BLaER1 (cell line): Measurements from ENCODE around the gene PLEKHA1.

Source experiments
- H3K27ac ChIP-seq: shearing (Covaris generic); formaldehyde crosslinking; 2 replicates; pipeline ENCODE4 v1.8.1; 2022
- H3K27me3 ChIP-seq: shearing (Covaris generic); formaldehyde crosslinking; 2 replicates; pipeline ENCODE4 v1.8.1; 2022
- H3K36me3 ChIP-seq: shearing (Covaris generic); formaldehyde crosslinking; 2 replicates; pipeline ENCODE4 v1.8.1; 2022
- H3K4me1 ChIP-seq: shearing (Covaris generic); formaldehyde crosslinking; 2 replicates; pipeline ENCODE4 v1.8.1; 2022
- H3K4me2 ChIP-seq: shearing (Covaris generic); formaldehyde crosslinking; 2 replicates; pipeline ENCODE4 v1.8.1; 2022
- H3K4me3 ChIP-seq: shearing (Covaris generic); formaldehyde crosslinking; 2 replicates; pipeline ENCODE4 v1.8.1; 2022
- H3K9ac ChIP-seq: shearing (Covaris generic); formaldehyde crosslinking; 2 replicates; pipeline ENCODE4 v1.8.1; 2022
- H3K9me3 ChIP-seq: shearing (Covaris generic); formaldehyde crosslinking; 2 replicates; pipeline ENCODE4 v1.8.1; 2022
- H4K20me1 ChIP-seq: shearing (Covaris generic); formaldehyde crosslinking; 2 replicates; pipeline ENCODE4 v1.8.1; 2022
- Cebpa-rat ChIP-seq: shearing (Covaris generic); IDR thresholded peaks from 2 replicates; pipeline ENCODE4 v1.8.1; 2022

PLEKHA1 gene

DNA sequence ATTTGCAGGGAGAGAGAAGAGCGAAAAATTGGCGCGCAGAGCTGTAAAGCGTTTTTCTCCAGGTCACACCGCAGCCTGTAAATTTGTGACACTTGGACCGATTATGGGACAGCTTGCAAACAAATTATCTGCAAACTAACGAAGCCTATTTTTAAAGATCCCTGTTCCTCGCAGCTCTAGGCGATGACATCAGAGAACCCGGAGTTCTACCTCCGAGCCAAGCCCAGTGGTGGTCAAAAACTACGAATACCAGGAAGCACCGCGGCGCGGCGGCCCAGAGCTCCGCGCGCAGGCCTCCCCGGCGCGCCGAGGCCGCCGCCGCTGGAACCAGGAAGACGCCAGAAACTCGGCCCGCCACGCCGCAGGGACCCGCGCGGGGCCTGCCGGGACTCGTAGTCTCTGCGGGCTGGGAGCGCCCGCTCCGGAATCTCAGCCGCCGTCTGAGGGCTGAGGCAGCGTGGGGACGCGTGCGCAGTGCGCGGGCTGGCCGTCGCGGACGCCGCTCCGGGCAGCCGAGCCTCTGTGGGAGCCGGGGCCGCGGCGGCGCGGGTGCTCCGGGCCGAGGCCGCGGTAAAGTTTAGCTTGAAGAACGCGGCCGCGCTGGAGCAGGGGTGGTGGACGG, at the start of gene PLEKHA1:
Gene PLEKHA1 (plus strand): TSS at position 472 of the 622 bp plus-strand sequence. CDS start 18,493 bp downstream, outside the sequence.
- Histone ChIP-seq H3K9ac (peak within 1 kb of the TSS; percentile 84), H3K36me3 (no peaks in the 10 kb centered on the region; the same call in 1 of the 2 replicates), H3K27me3 (peaks cover 14% of the 10 kb centered on the region), H3K27ac (peak within 1 kb of the TSS; percentile 82), H3K4me2 (peak within 1 kb of the TSS; percentile 94), H4K20me1 (peaks cover 32% of the 10 kb centered on the region), H3K4me3 (peak within 1 kb of the TSS; percentile 94), H3K4me1 (peaks cover 16% of the 10 kb centered on the region), H3K9me3 (0 out of 2 replicates have a peak, but pooled peaks cover 1% of the 10 kb centered on the region)
- TF ChIP-seq Cebpa-rat: no peak

DNA sequence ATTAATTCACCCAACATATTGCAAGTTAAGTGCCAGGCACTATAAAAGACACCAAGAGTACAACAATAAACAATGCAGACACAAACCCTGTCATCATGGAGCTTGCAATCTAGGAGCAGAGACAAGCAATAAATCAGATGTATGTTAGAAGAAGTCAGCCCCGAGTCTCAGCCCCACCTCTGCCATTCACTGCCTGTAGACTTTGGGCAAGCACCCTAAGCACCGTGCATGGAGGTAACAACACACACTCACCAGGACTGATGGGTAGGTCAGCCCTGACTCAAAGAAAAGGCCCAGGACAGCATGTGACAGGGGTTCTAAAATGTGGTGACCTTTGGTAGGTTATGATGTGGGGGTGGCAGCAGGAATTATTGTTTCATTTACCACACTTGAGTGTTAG, 49.3 kb upstream of the PLEKHA1 start:
- H3K4me1 ChIP-seq: no peaks in the 10 kb centered on the region
- no peak overlapping the region for H3K9ac ChIP-seq
- no peaks in the 10 kb centered on the region for H4K20me1 ChIP-seq
- H3K27me3 ChIP-seq: no peaks in the 10 kb centered on the region
- H3K27ac ChIP-seq: no peak overlapping the region
- no peaks in the 10 kb centered on the region for H3K9me3 ChIP-seq
- no peak for TF ChIP-seq Cebpa-rat
- no peaks in the 10 kb centered on the region for H3K36me3 ChIP-seq
- H3K4me2 ChIP-seq: no peak overlapping the region
- no peak overlapping the region for H3K4me3 ChIP-seq

DNA sequence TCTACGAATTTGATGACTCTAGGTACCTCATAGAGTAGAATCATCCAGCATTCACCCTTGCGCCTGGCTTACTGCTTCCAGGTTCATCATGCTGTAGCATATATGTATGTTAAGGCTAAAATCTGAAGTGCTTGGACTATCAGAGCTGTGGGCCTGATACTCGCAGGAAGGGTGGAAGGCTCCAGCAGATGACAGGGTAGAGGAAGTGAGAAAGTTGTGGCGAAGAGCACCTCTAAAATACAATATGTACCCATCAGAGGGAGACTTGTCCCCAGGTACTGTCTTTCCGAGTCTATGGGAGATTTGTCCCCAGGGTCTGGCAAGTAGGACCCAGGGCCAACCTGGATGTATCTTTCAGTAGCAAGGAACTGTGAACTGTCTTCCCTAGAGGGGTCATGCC, 48.1 kb upstream of the PLEKHA1 start:
- H3K4me3 ChIP-seq: no peak overlapping the region
- H3K27ac ChIP-seq: no peak overlapping the region
- H3K4me2 ChIP-seq: no peak overlapping the region
- no peaks in the 10 kb centered on the region for H4K20me1 ChIP-seq
- H3K4me1 ChIP-seq: no peaks in the 10 kb centered on the region
- no peaks in the 10 kb centered on the region for H3K27me3 ChIP-seq
- H3K9me3 ChIP-seq: no peaks in the 10 kb centered on the region
- H3K36me3 ChIP-seq: no peaks in the 10 kb centered on the region
- H3K9ac ChIP-seq: no peak overlapping the region
- no peak for TF ChIP-seq Cebpa-rat

DNA sequence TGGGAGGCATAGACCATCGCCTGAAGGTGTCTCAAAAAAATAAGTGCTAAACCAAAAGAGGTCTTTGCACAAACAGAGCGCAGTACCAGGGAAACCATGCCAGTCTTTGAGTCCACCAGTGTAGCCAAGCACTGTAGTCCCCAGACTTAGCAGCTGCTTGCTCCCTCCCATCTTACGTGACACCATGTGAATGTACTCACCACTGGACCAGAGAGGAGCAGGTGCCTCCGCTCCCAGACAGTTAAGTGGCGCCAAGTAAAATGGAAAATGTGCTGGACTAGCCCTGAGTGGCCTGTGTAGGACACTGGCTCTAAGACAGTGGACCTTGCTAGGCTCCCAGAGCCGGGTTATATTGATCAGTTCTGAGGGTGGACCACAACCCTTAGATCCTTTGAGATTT, 47.7 kb upstream of the PLEKHA1 start:
- Histone ChIP-seq H3K36me3 (no peaks in the 10 kb centered on the region), H3K27me3 (no peaks in the 10 kb centered on the region), H3K4me1 (no peaks in the 10 kb centered on the region), H3K4me2 (no peak overlapping the region), H4K20me1 (no peaks in the 10 kb centered on the region), H3K9me3 (no peaks in the 10 kb centered on the region), H3K4me3 (no peak overlapping the region), H3K9ac (no peak overlapping the region), H3K27ac (no peak overlapping the region)
- no peak for TF ChIP-seq Cebpa-rat

DNA sequence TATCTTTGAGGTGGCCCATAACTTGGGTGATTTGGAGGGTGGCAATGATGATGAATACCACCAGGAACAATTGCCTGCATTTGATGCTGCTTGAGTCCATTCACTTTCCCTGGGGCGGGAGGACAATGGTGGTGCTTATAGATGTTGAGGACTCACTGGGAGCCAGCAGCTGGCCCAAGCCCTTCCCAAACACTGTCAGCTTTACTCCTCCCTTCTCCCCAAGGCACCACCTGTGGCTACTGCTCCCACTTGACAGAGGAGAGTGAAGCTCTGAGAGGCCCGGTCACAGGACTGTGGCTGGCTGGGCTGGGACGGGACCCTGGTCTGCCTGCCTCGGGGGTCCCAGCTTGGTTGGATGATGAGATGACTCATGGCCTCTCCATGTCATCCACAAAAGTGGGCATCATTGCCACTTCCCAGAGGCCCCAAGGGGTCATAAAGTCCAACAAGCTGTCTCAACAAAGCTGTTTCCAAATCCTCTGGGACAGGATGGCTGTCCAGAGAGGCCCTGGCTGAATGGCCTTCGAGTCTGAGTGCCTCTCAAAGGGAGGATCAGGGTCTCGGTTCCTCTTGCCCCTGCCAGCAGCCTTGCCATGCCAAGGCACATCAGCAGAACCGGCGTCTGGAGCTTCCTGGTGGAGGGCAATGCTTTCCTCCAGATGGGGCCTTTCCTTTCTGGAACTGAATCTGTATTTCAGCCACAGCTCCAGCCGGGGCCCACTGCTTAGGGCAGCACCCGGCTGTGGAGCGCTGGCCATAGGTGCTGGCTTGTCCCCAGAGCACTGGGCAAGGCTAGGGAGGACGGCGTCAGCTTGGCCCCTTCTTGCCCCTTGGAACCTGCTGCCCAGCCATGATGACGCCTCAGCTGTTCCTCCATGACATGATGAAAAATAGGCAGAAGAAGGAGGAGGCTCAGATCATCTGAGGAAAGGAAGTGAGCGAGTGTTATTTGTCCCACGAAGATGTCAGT, 47.0 kb upstream of the PLEKHA1 start:
- Histone ChIP-seq H3K4me1 (no peaks in the 10 kb centered on the region), H3K9me3 (no peaks in the 10 kb centered on the region), H3K4me3 (no peak overlapping the region), H4K20me1 (no peaks in the 10 kb centered on the region), H3K27me3 (no peaks in the 10 kb centered on the region), H3K4me2 (no peak overlapping the region), H3K9ac (no peak overlapping the region), H3K36me3 (no peaks in the 10 kb centered on the region), H3K27ac (no peak overlapping the region)
- TF ChIP-seq Cebpa-rat: no peak

DNA sequence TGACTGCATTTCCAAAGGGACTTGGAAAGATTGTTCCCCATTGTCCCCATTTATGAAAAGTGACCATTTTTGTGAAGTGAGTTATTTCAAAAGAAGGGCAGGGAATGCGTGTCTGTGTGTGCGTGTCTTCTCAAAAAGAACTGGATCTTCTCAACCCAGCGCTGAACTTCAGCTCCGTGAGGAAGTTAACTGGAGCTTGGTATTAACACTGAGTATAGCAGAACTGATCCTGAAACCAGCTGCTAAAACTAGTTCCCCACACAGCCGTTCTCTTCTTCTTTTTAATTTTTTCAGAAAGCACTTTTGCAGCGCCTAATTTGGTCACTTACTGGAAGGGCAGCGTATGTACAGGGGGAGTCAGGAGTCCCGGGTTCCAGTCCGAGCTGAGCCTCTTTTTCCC, 45.8 kb upstream of the PLEKHA1 start:
- no peak for TF ChIP-seq Cebpa-rat
- Histone ChIP-seq H3K27me3 (no peaks in the 10 kb centered on the region), H3K4me1 (no peaks in the 10 kb centered on the region), H3K4me2 (no peak overlapping the region), H3K27ac (no peak overlapping the region), H3K4me3 (no peak overlapping the region), H3K9me3 (no peaks in the 10 kb centered on the region), H3K9ac (no peak overlapping the region), H4K20me1 (no peaks in the 10 kb centered on the region), H3K36me3 (no peaks in the 10 kb centered on the region)

DNA sequence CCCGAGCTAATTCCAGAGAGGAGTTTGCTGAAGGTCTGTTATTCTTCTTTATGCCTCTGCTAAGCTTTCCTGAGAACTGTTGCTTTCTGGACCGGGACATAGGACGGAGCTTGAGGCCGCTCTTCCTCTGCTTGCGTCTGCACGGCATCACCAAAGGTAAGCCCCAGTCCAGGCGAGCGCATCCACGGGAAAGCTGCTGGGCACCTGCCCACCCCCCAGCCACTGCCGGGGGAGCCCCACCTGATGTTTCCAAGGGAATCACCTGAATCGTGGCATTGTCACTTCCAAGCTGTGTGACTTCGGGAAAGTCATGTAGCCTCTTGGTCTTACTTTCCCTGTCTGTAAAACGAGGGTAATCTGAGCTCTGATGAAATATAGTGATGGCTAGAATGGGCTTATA, 45.1 kb upstream of the PLEKHA1 start:
- Histone ChIP-seq H3K36me3 (no peaks in the 10 kb centered on the region), H3K9ac (no peak overlapping the region), H4K20me1 (no peaks in the 10 kb centered on the region), H3K4me1 (no peaks in the 10 kb centered on the region), H3K4me2 (no peak overlapping the region), H3K27ac (no peak overlapping the region), H3K27me3 (no peaks in the 10 kb centered on the region), H3K9me3 (no peaks in the 10 kb centered on the region), H3K4me3 (no peak overlapping the region)
- TF ChIP-seq Cebpa-rat: no peak

DNA sequence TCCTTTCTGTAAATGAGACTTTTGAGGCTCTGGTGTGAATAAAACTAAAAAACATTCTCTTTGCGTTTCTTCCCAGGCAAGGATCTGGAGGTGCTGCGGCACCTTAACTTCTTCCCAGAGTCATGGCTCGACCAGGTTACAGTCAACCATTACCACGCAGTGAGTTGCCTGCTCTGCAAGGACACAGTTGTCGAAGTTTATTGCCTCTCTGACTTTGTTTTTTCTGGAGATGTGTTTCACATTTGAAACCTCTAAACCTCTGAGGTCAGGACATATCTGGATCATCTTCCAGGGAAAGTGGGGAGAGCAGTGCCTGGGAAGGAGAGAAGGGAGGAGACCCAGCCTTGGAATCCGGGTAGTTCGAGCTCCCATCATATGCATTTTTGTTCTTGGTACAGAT, 43.4 kb upstream of the PLEKHA1 start:
- no peaks in the 10 kb centered on the region for H3K36me3 ChIP-seq
- no peak for TF ChIP-seq Cebpa-rat
- H3K4me3 ChIP-seq: no peak overlapping the region
- H4K20me1 ChIP-seq: no peaks in the 10 kb centered on the region
- H3K4me1 ChIP-seq: no peaks in the 10 kb centered on the region
- H3K27me3 ChIP-seq: no peaks in the 10 kb centered on the region
- H3K4me2 ChIP-seq: no peak overlapping the region
- no peak overlapping the region for H3K27ac ChIP-seq
- no peak overlapping the region for H3K9ac ChIP-seq
- no peaks in the 10 kb centered on the region for H3K9me3 ChIP-seq

DNA sequence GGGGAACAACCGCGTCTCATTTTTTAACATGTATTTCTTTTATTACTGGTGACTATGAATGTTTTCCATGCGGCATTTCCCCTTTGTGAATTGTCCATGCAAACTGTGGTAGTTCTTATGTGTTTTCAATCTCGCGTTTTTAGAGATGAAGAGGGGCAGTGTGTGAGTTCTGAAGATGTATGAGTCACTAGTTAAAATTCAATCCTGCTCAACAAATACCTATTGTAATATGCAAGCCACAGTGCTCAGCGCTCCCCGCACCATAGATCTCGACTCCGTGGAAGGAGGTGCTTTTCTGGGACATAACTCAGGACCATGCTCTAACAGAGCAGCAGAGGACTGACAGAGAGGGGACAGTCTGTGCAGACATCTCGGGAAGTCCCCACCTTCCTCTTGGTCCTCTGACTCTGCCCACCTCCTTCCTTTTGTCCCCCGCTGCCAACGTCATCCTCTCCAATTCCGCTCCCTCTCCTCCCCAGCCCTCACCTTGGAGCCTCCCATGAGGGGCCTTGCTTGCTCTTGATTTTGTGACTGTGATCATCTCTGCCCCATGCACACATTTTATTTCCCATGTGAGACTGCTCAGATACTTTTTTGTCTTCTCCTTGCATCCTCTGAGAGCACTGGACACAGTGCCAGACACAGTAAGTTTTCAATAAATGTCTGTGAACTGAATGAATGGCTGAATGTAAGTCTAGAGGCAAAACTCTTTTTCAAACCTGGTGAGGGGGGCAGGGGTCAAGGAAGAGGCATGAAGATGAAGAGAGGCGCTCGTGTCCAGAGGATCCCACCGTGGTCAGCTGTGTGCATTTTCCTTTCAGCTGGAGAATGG, 42.7 kb upstream of the PLEKHA1 start:
- H3K27ac ChIP-seq: no peak overlapping the region
- H3K4me2 ChIP-seq: no peak overlapping the region
- H3K9me3 ChIP-seq: no peaks in the 10 kb centered on the region
- H3K9ac ChIP-seq: no peak overlapping the region
- TF ChIP-seq Cebpa-rat: no peak
- H3K4me3 ChIP-seq: no peak overlapping the region
- H3K27me3 ChIP-seq: no peaks in the 10 kb centered on the region
- no peaks in the 10 kb centered on the region for H3K36me3 ChIP-seq
- no peaks in the 10 kb centered on the region for H3K4me1 ChIP-seq
- no peaks in the 10 kb centered on the region for H4K20me1 ChIP-seq

DNA sequence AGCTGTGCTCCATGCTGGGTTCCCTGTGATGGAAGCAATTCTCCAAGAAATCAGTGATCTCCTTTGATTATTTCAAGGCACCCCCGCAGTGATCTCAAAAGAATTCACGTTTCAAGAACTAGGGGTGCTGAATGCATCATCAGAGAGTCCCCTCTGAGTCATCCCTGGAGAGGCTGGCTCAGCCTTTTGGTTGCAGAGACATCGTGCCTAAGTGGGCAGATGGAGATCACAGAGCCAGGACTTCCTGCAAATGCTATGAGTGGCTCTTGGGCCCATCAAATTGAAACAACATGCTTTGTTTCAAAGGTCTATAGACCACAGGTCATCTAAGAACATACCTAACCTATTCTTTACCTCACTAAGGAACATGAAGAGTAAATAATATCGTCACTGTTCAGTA, 41.5 kb upstream of the PLEKHA1 start:
- H3K4me3 ChIP-seq: no peak overlapping the region

More for the DNA sequence above, 41.5 kb upstream of the PLEKHA1 start:
- Histone ChIP-seq H3K27me3 (no peaks in the 10 kb centered on the region), H4K20me1 (no peaks in the 10 kb centered on the region), H3K4me1 (peaks cover 3% of the 10 kb centered on the region; the same call in 1 of the 2 replicates), H3K4me2 (no peak overlapping the region), H3K9me3 (no peaks in the 10 kb centered on the region), H3K36me3 (no peaks in the 10 kb centered on the region), H3K9ac (no peak overlapping the region), H3K27ac (no peak overlapping the region)
- no peak for TF ChIP-seq Cebpa-rat
